ENCODE measurements around the gene KRT85.

The KRT85 gene

DNA sequence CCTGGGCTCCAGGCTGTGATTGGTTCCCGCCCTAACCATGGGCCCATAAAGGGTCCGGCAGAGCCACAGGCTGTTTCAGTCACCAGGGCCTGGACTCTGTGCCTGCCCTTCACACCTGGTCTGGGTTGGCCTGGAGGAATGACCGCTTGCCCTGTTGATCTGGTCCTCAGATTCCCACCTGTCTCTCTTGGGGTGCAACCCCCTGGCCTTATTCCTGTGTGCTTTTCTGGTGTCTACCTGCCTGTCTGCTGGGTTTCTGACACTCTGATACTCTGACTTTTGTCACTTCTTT lies 43.2 kb downstream of the KRT85 start:
- no peak for TF ChIP-seq ZFX (IDR thresholded peaks at IDR 0.05; ENCODE audit: borderline replicate concordance)
- TF ChIP-seq, protein P1, sequence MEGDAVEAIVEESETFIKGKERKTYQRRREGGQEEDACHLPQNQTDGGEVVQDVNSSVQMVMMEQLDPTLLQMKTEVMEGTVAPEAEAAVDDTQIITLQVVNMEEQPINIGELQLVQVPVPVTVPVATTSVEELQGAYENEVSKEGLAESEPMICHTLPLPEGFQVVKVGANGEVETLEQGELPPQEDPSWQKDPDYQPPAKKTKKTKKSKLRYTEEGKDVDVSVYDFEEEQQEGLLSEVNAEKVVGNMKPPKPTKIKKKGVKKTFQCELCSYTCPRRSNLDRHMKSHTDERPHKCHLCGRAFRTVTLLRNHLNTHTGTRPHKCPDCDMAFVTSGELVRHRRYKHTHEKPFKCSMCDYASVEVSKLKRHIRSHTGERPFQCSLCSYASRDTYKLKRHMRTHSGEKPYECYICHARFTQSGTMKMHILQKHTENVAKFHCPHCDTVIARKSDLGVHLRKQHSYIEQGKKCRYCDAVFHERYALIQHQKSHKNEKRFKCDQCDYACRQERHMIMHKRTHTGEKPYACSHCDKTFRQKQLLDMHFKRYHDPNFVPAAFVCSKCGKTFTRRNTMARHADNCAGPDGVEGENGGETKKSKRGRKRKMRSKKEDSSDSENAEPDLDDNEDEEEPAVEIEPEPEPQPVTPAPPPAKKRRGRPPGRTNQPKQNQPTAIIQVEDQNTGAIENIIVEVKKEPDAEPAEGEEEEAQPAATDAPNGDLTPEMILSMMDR (IDR thresholded peaks at IDR 0.05): no peak
- no peak overlapping the region for H3K27ac ChIP-seq

DNA sequence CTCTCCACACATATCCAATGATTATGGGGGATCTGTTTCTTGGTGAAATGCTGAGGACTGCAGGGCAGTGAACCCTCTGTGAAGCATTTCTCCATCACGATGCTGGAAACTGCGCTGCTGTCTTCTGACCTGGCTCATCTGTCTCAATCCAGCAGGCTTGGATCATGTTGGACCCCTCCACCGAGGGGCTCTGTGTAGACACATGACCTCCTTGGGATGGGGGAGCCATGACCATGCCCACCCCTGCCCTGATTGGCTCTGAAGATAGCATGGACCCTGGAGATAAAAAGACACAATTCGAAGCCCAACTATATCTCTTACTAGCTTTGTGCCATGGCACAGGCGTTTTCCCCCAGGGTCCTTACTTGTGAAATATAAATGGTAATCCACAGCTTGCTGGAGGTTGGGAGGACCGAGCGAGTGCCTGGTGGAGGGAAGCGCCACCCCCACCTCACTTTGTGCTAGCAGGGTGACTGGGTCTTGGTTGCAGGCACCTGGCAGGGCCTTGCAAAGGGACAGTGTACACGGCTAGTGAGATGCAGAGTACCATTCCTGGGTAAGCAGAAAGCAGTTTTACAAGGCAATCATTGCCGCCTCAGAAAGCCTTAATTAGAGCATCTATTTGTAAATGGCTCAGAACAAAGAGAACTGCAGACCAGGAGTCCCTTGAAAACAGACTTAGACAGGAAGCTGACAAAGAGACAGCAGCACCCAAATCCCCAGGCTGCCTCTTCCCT lies 43.7 kb downstream of the KRT85 start:
- H3K27ac ChIP-seq: no peak overlapping the region
- TF ChIP-seq, protein P1 (IDR thresholded peaks at IDR 0.05): no peak

DNA sequence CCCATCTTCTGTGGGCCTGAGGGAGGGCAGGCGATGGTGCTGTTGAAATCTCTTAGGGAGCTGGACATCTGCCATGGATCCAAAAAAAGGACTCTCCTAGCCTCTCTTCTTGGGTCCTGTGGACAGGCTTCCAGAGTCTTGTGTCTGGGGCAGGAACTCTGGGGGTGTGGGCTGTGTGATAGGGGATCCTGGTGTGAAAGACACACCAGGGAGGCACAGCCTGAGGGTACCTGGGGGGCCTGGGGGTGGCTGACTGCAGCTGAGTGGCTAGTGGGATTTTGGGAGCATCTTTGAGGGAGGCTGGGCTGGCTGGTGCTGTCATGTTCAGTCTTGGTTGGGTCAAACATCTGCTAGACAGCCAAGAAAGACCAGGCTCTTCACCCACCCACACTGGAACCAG lies 44.3 kb downstream of the KRT85 start:
- TF ChIP-seq, protein P1 (IDR thresholded peaks at IDR 0.05): no peak
- TF ChIP-seq ZFX (IDR thresholded peaks at IDR 0.05; ENCODE audit: borderline replicate concordance): no peak
- no peak overlapping the region for H3K27ac ChIP-seq

DNA sequence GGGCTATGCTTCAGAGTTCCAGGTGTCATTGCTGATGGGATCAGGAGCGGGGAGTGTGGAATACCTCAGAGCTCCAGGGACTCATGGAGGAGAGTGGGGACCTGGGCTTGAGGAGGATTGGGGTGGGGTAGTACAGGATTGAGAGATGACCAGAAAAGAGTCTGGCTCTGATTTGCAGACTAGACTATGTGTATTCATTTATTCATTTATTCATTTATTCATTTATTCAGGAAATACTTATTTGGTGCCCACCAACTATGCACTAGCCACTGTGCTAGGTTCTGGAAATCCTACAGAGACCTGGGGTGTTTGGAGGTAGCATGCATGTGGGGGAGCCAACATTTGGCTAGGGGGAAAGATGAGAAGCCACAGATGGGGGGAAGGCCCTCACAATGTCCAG lies 45.2 kb downstream of the KRT85 start:
- no peak for TF ChIP-seq ZFX (IDR thresholded peaks at IDR 0.05; ENCODE audit: borderline replicate concordance)
- TF ChIP-seq, protein P1 (IDR thresholded peaks at IDR 0.05): no peak
- H3K27ac ChIP-seq: no peak overlapping the region

DNA sequence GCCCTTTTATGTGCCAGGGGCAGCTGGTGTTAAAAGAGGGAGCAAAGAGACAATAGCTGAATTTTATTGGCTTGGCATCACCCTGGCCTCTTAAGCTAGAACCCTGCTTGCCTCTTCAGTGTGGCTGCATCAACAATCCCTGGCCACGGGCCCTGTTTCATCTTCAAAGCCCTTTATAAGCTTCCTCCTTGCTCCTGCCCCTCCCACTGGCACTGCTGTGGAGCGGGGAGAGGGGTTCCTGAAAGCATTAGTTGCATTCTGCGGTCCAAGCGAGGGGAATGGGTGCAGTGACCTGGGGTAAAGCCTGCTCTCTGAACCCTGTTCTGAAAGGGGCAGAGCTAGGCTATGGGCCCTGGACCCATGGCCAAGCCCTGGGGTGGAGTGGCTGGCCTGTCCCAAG lies 45.9 kb downstream of the KRT85 start:
- TF ChIP-seq ZFX (IDR thresholded peaks at IDR 0.05; ENCODE audit: borderline replicate concordance): no peak
- TF ChIP-seq, protein P1 (IDR thresholded peaks at IDR 0.05): no peak
- H3K27ac ChIP-seq: no peak overlapping the region

DNA sequence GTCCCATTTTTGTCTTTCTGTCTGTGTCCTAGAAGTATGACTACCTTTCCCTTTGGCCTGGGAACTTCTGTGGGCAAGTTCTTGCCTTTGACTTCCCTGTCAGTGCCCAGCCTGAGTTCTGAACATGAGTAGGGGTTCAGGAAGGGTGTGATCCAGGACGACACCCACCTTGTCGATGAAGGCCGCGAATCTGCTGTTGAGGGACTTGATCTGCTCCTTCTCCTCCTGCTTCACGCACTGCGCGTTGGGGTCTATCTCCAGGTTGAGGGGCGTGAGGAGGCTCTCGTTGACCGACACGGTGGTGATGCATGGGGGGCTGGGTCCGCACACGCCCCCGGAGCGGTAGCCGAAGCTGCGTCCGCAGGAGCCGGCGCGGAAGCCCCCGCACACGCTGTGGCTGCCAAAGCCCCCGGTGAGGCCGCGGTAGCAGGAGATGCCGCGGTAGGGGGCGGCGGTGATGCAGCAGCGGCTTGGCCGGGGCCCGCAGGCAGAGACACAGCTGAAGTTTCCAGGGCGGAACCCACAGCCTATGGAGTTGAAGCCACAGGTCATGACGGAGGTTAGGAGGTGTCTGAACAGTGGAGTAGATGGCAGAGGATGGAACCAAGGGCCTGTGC lies 46.4 kb downstream of the KRT85 start, which contains the start of gene KRT83:
KRT83 (minus strand) TSS at position 615 of the 617 bp plus-strand sequence; CDS start at position 552, 63 bp downstream.
- H3K27ac ChIP-seq: no peak within 1 kb of the TSS
- TF ChIP-seq, protein P1 (IDR thresholded peaks at IDR 0.05): no peak
- no peak for TF ChIP-seq ZFX (IDR thresholded peaks at IDR 0.05; ENCODE audit: borderline replicate concordance)

DNA sequence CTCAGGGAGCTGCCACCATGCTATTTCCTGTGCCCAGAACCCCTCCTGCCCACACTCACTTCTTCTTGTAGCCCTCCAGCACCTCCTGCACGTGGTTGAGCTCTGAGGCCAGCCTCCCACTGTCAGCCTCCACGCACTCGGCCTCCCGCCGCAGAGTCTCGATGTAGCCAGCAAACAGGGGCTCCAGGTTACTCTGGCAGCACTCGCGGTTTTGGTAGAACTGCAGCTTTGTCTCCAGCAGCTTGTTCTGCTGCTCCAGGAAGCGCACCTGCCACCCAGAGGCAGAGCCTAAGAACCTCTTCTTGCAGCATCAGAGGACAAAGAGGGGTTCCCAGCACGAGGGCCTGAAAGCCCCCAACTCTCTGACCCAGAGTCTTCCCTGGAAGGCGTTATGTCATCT lies 48.2 kb downstream of the KRT85 start:
- no peak overlapping the region for H3K27ac ChIP-seq
- TF ChIP-seq, protein P1 (IDR thresholded peaks at IDR 0.05): no peak
- no peak for TF ChIP-seq ZFX (IDR thresholded peaks at IDR 0.05; ENCODE audit: borderline replicate concordance)

Measured in 22Rv1 (cell line).